ENCODE measurements around the gene AMIGO3.

AMIGO3 gene, protein sequence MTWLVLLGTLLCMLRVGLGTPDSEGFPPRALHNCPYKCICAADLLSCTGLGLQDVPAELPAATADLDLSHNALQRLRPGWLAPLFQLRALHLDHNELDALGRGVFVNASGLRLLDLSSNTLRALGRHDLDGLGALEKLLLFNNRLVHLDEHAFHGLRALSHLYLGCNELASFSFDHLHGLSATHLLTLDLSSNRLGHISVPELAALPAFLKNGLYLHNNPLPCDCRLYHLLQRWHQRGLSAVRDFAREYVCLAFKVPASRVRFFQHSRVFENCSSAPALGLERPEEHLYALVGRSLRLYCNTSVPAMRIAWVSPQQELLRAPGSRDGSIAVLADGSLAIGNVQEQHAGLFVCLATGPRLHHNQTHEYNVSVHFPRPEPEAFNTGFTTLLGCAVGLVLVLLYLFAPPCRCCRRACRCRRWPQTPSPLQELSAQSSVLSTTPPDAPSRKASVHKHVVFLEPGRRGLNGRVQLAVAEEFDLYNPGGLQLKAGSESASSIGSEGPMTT

DNA sequence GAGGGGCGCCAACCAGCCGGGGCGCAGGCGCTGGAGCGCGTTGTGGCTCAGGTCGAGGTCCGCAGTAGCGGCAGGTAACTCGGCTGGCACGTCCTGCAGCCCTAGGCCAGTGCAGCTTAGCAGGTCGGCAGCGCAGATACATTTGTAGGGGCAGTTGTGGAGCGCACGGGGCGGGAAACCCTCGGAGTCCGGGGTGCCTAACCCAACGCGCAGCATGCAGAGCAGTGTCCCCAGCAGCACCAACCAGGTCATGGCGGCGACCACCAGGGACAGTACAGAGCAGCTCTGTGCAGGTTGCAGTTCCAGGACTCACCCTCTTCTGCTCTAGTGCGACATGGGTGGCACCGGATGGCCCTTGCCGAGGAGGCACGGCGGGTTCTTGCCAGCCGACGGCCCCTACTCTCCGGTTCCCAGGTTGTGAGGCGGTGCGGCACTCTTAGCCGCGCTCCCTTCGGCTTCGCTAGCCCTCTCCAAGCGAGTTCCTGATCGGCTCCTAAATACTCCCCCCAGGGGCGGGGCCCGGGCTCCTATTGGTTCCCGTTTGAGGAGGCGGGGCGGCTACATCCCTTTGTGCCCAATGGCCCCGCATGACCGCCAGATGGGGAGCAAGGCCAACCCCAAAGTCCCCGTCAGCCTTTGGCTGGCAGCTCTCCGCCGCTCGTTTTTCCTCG, at the start of gene AMIGO3:
TSS of gene AMIGO3 (minus strand) at position 471 of the 671 bp plus-strand sequence. CDS start at position 252, 219 bp downstream.
- Histone ChIP-seq H2AFZ (ENCODE audit: low read depth, low read length) (no peak within 1 kb of the TSS), H3K27ac (ENCODE audit: low read length) (no peak within 1 kb of the TSS), H3K4me3 (ENCODE audit: low read length) (no peak within 1 kb of the TSS), H3K4me1 (ENCODE audit: low read length) (peaks cover 10% of the 10 kb centered on the region), H3K79me2 (ENCODE audit: low read length) (peaks cover 25% of the 10 kb centered on the region), H3K9me3 (ENCODE audit: insufficient read depth, low read length) (no peaks in the 10 kb centered on the region), H4K20me1 (ENCODE audit: insufficient read depth, low read length) (no peaks in the 10 kb centered on the region), H3K27me3 (ENCODE audit: low read depth, low read length) (no peaks in the 10 kb centered on the region), H3K36me3 (replicated peaks; ENCODE audit: low read depth, low read length) (peaks cover 53% of the 10 kb centered on the region), H3K4me2 (ENCODE audit: low read length) (no peak within 1 kb of the TSS), H3K9ac (ENCODE audit: low read length) (no peak within 1 kb of the TSS)
- TF ChIP-seq EZH2phosphoT487 (IDR thresholded peaks at IDR 0.05; ENCODE audit: low read depth): no peak
- no peak for TF ChIP-seq CTCF (IDR thresholded peaks at IDR 0.05; ENCODE audit: low read depth, low read length)

DNA sequence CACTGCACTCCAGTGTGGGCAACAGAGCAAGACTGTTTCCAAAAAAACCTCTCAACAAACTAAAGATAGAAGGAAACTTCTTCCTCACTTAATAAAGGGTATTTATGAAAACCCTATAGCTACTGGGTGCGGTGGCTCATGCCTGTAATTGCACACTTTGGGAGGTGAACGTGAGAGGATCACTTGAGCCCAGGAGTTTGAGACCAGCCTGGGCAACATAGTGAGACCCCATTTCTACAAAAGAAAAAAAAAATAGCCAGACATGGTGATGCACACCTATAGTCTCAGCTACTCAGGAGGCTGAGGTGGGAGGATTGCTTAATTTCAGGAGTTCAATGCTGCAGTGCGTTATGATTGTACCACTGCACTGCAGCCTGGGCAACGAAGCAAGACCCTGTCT, 44.5 kb upstream of the AMIGO3 start:
- H3K27ac ChIP-seq (ENCODE audit: low read length): no peak overlapping the region
- no peaks in the 10 kb centered on the region for H3K4me1 ChIP-seq (ENCODE audit: low read length)
- peaks cover 4% of the 10 kb centered on the region for H3K36me3 ChIP-seq (replicated peaks; ENCODE audit: low read depth, low read length)
- no peak overlapping the region for H3K9ac ChIP-seq (ENCODE audit: low read length)
- no peak overlapping the region for H3K4me3 ChIP-seq (ENCODE audit: low read length)
- H3K27me3 ChIP-seq (ENCODE audit: low read depth, low read length): no peaks in the 10 kb centered on the region
- no peak overlapping the region for H3K4me2 ChIP-seq (ENCODE audit: low read length)
- H2AFZ ChIP-seq (ENCODE audit: low read depth, low read length): no peak overlapping the region
- peaks cover 67% of the 10 kb centered on the region for H3K79me2 ChIP-seq (ENCODE audit: low read length)
- no peaks in the 10 kb centered on the region for H3K9me3 ChIP-seq (ENCODE audit: insufficient read depth, low read length)
- peaks cover 17% of the 10 kb centered on the region; the same call in 1 of the 2 replicates for H4K20me1 ChIP-seq (ENCODE audit: insufficient read depth, low read length)
- no peak for TF ChIP-seq CTCF (IDR thresholded peaks at IDR 0.05; ENCODE audit: low read depth, low read length)
- TF ChIP-seq EZH2phosphoT487 (IDR thresholded peaks at IDR 0.05; ENCODE audit: low read depth): no peak

GRCh38 chr3:49761661-49762060, 42.2 kb upstream of the AMIGO3 start:
- no peak overlapping the region for H3K9ac ChIP-seq (ENCODE audit: low read length)
- H3K4me2 ChIP-seq (ENCODE audit: low read length): no peak overlapping the region
- H3K4me1 ChIP-seq (ENCODE audit: low read length): no peaks in the 10 kb centered on the region
- peaks cover 58% of the 10 kb centered on the region for H3K79me2 ChIP-seq (ENCODE audit: low read length)
- no peak overlapping the region for H3K4me3 ChIP-seq (ENCODE audit: low read length)
- peaks cover 24% of the 10 kb centered on the region for H4K20me1 ChIP-seq (ENCODE audit: insufficient read depth, low read length)
- H3K27ac ChIP-seq (ENCODE audit: low read length): no peak overlapping the region
- no peaks in the 10 kb centered on the region for H3K27me3 ChIP-seq (ENCODE audit: low read depth, low read length)
- H3K36me3 ChIP-seq (replicated peaks; ENCODE audit: low read depth, low read length): peaks cover 4% of the 10 kb centered on the region
- TF ChIP-seq EZH2phosphoT487 (IDR thresholded peaks at IDR 0.05; ENCODE audit: low read depth) (no peak), CTCF (IDR thresholded peaks at IDR 0.05; ENCODE audit: low read depth, low read length) (no peak)
- H3K9me3 ChIP-seq (ENCODE audit: insufficient read depth, low read length): no peaks in the 10 kb centered on the region
- no peak overlapping the region for H2AFZ ChIP-seq (ENCODE audit: low read depth, low read length)

DNA sequence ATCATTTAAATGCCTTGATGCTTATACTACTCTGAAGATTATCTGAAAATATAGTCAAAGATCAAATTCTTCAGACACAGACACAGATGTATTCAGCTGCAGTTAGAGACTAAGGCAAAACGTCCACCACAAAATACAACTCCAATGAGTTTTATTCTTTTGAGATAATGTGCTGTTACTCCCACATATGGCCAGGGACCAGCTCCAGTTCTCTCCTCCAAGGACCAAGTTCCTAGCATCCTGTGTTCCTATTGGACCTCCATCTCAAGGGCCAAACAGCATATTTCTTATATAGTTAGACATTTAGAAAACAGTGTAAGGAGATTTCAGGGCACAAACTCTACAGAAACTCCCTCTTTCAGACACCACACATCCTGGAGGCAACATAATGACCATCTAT, 39.7 kb upstream of the AMIGO3 start:
- Histone ChIP-seq H3K4me2 (ENCODE audit: low read length) (no peak overlapping the region), H4K20me1 (ENCODE audit: insufficient read depth, low read length) (peaks cover 22% of the 10 kb centered on the region), H2AFZ (ENCODE audit: low read depth, low read length) (no peak overlapping the region), H3K27ac (ENCODE audit: low read length) (no peak overlapping the region), H3K27me3 (ENCODE audit: low read depth, low read length) (no peaks in the 10 kb centered on the region), H3K4me3 (ENCODE audit: low read length) (no peak overlapping the region), H3K9ac (ENCODE audit: low read length) (no peak overlapping the region), H3K4me1 (ENCODE audit: low read length) (no peaks in the 10 kb centered on the region), H3K36me3 (replicated peaks; ENCODE audit: low read depth, low read length) (no peaks in the 10 kb centered on the region), H3K79me2 (ENCODE audit: low read length) (peaks cover 56% of the 10 kb centered on the region), H3K9me3 (ENCODE audit: insufficient read depth, low read length) (no peaks in the 10 kb centered on the region)
- TF ChIP-seq CTCF (IDR thresholded peaks at IDR 0.05; ENCODE audit: low read depth, low read length): no peak
